Esophagus muscularis mucosa (tissue), 4 donors: ENCODE data around the gene AGPS.

Source experiments
- EP300 ChIP-seq: sonication (generic); formaldehyde crosslinking; IDR thresholded peaks from one replicate; pipeline ENCODE4 v1.6.1; 2017; ENCODE audit warnings: antibody characterized with exemption
- POLR2A ChIP-seq: fragments of 450-650 bp; IDR thresholded peaks from one replicate; pipeline ENCODE4 v1.6.1; 2017; ENCODE audit warnings: antibody characterized with exemption, moderate library complexity, mild to moderate bottlenecking, low read depth
- POLR2AphosphoS5 ChIP-seq, 2 donors: sonication (generic); formaldehyde crosslinking; IDR thresholded peaks; one replicate each; pipeline ENCODE4 v1.6.1; 2017; ENCODE audit warnings: antibody characterized with exemption in 2 of 2
- TF ChIP-seq, protein P1 (sequence below), 3 experiments: fragments of 200-600 bp in 2 of 3; fragments of 450-650 bp in 1 of 3; sonication (generic) in 2 of 3; IDR thresholded peaks; one replicate each; pipeline ENCODE4 v1.5.1; 2017 to 2019; ENCODE audit warnings: antibody characterized with exemption in 3 of 3, mild to moderate bottlenecking in 2 of 3, moderate library complexity in 1 of 3

GRCh38 chr2:177523781-177524180 is 131.2 kb downstream of the AGPS start:
- TF ChIP-seq, protein P1, sequence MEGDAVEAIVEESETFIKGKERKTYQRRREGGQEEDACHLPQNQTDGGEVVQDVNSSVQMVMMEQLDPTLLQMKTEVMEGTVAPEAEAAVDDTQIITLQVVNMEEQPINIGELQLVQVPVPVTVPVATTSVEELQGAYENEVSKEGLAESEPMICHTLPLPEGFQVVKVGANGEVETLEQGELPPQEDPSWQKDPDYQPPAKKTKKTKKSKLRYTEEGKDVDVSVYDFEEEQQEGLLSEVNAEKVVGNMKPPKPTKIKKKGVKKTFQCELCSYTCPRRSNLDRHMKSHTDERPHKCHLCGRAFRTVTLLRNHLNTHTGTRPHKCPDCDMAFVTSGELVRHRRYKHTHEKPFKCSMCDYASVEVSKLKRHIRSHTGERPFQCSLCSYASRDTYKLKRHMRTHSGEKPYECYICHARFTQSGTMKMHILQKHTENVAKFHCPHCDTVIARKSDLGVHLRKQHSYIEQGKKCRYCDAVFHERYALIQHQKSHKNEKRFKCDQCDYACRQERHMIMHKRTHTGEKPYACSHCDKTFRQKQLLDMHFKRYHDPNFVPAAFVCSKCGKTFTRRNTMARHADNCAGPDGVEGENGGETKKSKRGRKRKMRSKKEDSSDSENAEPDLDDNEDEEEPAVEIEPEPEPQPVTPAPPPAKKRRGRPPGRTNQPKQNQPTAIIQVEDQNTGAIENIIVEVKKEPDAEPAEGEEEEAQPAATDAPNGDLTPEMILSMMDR (IDR thresholded peaks at IDR 0.05): no peak
- no peak for TF ChIP-seq POLR2A
- TF ChIP-seq POLR2AphosphoS5 (IDR thresholded peaks at IDR 0.05): no peak
- TF ChIP-seq EP300: no peak
